ENCODE measurements around the gene SLC29A4.
"Not testable (repeated sequence)": the region's sequence is repeated elsewhere in the genome, so short reads cannot be mapped to it uniquely, and the experiment has no call there.

The SLC29A4 gene

DNA sequence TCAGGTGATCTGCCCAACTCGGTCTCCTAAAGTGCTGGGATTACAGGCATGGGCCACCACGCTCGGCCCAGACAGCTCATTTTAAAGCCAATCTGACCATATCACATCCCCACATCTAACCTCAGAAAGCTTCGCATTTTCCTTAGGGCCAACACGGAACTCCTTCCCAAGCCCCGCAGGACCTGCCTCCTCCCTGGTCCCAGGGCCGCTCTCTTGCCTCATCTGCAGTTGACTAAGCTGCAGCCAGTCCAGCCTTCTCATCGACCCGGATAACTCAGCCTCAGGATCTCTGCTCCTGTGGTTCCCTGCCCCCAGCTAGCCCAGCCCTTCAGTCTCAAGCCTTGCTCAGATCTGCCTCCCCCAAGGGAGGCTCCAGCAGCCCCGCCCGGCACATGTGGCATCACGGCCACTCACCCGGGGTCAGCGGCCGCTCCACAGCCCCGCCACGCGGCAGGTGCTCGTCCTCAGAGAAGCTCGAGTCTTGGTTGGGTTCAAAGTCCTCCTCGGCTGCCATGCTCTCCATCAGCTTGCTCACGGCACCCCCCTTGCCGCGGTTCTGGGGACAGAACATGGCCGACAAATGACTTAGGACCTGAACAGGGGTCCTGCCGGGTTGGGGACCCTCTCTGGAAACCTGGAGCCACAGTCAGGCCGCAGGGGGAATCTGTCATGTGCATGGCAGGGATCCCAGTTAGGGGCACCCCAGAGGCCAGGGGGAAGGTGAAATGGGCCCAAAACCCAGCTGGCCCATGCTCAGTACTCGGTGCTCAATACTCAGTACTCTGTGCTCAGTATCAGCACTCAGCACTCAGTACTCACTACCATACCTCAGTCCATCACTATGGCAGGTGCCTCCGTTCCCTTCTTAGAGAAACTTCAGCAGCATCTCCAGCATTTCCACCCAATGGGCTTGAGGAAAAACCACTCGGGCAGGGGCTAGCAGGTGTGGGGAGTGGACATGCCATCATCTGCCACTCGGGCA is 41.3 kb downstream of the SLC29A4 start:
- not testable (repeated sequence) for DNase-seq (ENCODE audit: low read depth in 2 of 2)

DNA sequence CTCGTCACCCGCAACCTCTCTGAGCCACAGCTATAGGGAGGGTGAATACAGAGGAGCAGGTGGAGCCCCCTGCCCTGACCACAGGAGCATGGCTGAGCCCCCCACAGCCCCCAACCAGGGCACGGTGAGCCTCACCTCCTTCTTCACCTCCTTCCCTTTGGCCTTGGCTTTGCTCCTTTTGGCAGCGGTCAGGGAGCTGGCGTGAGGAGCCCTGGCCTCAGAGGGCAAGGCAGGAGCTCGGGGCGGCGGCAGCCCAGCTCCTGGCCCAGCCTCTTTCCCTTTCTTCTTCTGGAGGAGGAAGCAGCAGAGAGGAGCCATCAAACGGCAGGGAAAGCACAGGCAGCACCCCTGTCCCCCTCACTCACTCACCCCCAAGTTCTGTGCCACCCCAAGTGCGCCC is 42.2 kb downstream of the SLC29A4 start:
- no peak for DNase-seq (ENCODE audit: low read depth in 2 of 2)

DNA sequence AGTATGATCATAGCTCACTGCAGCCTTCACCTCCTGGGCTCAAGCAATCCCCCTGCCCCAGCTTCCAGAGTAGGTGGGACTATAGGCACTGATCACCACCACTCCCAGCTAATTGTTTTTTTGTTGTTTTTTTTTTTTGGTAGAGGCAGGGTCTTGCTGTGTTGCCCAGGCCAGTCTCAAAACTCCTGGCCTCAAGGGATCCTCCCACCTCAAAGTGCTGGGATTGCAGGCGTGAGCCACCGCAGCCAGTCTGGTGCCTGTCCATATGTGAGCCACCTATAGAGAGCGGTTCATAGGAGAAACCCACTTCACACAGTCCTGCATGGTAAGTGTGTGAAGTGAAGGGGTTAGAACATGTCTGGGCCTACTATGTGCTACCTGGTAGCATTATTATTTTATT is 47.5 kb downstream of the SLC29A4 start:
- no peak for DNase-seq (ENCODE audit: low read depth in 2 of 2)

DNA sequence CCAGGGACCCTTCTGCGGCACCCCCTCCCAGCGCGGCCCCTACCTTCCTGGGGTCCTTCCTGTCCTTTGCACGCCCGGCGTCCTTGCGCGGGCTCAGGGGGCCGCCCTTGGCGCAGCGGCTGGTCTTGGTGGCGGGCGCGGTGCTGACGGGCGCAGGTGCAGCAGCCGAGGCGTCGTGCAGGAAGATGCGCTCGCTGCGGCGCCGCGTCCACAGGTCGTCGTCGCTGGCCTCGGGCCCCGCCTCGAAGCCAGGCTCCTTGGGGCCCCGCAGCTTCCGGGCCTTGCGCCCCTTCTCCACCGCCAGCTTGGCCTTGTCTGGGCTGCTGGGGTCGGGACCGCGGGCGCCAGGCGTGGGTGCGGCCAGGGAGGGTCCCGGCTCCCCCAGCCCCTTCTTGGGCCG is 49.8 kb downstream of the SLC29A4 start:
- no peak for DNase-seq (ENCODE audit: low read depth in 2 of 2)

DNA sequence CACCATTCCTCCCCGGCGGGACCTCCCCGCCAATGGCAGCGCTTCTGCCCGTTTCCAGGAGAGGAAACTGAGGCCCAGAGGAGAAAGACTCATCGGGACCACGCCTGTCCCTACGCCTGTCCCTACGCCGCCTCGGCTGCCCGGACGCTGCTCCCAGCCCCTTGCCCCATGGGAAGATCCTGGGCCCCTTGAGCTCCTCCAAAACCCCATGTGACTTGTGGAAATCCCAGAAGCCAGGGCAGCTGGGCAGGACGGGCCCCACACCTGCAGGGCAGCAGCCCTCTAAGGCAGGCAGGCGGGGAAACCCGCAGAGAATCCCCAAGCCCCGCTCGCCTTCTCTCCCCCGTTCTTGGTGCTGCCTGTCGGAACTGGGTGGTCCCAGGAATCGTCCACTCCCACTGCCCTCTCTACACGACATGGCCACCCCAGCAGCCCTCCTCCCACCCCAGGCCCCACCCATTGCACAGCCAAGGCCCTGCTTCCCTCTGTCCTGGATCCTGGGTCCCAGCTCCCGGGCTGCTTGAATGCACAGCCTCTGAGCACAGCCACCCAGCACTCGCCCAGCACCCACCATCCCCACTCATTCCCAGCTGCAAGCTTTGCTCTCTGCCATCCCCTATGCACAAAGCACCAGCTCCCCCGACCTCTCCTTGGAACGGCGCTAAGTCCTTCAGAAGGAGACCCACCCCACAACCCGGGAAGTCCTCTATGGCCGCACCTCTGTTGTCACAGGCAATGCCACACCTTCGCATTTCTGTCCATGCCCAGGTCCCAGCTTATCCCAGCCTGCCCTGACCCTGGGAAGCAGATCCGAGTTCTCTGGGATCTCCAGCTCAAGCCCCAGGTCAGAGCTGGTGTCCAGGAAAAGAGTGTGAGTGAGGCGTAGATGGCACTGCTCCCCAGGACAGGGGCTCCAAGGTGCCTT is 50.6 kb downstream of the SLC29A4 start:
- no peak for DNase-seq (ENCODE audit: low read depth in 2 of 2)

DNA sequence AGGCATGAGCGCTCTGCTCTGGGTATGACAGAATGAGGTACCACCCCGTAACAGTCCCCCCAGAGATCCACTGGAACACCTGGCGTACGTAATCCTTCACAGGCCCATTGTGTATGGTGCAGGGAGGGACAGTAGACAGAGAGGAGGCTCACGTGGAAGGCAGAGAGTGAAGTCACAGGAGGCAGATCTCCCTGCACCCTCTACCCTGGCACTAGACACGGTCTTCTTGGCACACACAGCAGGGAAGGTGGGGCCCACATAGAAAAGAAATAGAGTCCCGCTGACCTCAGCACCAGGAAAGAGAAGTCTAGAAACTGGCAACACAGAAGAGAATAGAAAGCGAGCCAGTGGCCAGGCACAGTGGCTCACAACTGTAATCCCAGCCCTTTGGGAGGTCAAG is 51.9 kb downstream of the SLC29A4 start:
- DNase-seq (ENCODE audit: low read depth in 2 of 2), result no peak

DNA sequence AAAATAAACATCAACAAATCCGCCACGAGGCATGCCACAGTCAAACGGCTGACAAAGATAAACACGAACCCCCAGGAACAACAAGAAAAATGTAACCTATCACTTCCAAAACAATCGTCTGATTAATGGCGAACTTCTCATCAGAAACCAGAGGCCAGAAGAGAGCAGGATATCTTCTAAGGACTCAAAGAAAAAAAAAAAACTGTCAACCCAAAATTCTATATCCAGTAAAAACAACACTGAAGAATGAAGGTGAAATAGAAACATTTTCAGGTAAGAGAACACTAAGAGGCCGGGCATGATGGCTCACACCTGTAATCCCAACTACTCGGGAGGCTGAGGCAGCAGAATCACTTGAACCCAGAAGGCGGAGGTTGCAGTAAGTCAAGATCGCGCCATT is 54.3 kb downstream of the SLC29A4 start:
- no peak for DNase-seq (ENCODE audit: low read depth in 2 of 2)

DNA sequence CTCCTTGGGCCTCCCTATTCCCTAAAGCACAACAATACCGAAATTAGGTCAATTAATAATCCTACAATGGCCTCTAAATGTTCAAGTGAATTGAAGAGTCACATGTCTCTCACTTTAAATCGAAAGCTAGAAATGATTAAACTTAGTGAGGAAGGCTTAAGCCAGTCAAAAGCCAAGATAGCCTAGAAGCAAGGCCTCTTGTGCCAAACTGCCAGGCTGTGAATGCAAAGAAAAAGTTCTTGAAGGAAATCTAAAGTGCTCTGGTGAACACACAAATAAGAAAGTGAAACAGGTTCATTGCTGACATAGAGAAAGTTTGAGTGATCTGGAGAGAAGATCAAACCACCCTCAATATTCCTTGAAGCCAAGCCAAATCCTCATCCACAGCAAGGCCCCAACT is 57.2 kb downstream of the SLC29A4 start:
- no peak for DNase-seq (ENCODE audit: low read depth in 2 of 2)

DNA sequence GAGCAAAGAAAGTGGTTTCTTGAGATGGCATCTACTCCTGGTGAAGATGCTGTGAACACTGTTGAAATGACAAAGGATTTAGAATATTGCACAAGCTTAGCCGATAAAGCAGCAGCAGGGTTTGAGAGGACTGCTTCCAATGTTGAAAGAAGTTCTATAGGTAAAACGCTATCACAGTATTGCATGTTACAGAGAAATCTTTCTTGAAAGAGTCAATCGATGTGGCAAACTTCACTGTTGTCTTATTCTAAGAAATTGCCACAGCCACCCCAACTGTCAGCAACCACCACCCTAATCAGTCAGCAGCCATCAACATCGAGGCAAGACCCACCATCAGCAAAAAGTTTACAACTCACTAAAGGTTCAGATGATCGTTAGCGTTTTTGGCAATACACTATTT is 59.9 kb downstream of the SLC29A4 start:
- no peak for DNase-seq (ENCODE audit: low read depth in 2 of 2)

DNA sequence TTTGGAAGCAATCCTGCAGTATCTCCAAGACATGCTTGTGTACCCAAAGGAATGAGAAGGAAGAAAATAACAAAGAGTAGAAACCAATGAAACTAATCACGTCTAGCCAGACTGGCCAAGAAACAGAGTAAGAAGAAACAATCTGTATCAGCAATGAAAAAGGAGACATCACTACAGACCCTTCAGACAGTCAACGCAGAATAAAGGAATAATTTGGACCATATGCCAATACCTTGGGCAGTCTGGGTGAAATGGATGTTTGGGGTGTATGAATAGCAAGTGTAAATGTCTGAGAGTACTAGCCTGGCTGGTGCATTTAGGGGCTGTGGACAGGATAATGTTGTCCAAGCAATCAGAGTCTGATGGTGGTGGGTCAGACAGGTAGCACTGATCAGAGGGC is 61.1 kb downstream of the SLC29A4 start:
- DNase-seq (ENCODE audit: low read depth in 2 of 2), result no peak

DNA sequence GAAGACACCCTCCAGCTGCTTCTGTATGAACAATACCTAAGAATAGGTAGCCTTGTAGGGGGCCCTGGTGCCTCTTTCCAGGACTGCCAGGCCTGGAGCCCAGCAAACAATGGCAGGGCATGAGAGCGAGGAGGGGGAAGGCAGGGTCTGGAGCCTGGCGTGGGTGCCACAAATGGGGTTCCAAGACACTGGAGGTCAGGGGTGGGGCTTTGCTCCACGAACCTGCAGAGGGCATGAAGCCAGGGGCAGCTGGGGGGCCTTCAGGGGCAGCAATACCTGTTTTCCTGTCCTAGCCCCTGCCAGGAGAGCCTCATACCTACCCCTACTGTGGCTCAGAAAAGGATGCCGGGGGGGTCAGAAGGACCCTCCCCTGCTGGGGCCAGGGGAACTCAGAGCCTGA is 61.6 kb downstream of the SLC29A4 start:
- no peak for DNase-seq (ENCODE audit: low read depth in 2 of 2)

DNA sequence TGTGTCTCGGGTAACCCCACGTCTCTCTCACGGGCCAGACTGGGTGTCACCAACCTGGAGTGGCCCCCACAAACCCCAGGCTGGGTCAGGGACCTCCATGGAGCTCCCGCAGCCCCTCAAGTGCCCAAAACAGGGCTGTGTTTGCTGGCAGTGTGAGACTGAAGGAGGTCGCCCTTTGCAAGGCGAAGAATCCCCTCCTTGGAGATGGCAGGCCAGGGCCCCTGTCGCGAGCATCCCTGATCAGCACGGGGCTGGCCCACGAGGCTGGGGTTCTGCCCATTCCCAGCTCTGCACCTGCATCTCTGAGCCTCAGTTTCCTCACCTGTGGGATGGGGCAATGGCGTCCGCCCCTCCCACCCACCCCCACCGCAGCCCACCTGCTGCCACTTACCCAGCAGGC is 62.4 kb downstream of the SLC29A4 start:
- no peak for DNase-seq (ENCODE audit: low read depth in 2 of 2)

DNA sequence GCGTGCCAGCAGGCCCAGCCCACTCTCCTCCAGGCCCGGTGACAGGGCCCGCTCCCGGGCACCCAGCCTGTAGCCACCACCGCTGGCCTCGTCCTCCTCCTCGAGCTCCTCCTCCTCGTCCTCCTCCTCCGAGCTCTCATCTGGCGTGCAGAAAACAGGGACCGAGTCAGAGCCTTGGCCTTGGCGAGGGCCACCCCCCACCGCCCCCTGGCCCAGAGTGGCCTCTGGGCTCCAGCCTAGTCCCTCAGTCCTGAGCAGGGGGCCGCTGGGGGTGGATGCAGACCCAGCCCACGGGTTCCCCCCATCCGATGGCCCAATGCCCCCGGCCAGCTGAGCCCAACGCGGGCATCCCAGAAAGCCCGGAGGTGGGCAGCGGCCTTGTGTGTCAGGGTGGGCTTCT is 62.9 kb downstream of the SLC29A4 start:
- no peak for DNase-seq (ENCODE audit: low read depth in 2 of 2)

DNA sequence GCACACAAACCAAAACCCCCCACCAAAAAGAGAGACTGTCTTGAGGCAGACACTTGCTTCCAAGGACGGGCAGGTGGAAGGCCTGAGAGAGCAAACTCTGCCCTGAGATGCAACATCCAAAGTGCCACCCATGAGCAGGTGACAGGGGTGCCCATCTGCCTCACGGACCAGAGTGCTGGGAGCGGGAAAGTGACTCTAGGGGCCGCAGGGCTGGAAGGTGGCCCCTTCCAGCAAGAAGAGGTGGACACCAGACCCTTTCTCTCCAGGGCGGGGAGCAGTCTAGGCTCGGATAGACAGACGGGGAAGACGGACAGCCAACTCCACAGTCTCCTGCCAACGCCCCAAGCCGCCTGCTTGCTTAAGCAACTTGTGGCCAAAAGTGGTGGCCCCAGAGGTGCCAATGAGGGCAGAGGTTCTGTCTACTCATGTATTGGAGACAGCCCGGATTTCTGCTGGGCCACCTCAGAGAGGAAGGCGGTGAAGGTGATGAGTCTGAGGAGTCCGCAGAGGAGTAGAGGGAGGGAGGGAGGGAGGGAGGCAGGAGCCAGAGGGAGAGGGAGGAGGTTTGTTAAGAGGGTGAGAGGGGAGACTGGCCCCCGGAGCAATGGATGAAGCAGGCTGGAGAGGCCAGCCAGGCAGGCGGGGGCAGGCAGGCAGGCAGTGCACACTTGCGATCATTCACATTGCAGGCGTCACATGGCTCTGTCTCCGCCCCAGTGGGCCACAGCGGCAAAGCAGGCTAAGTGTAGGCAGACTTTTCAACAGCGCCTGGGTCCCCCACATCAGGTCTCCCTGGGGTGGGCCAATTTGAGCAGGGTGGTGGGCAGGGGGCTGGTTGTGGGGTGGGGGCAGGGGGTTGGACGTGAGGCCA is 65.6 kb downstream of the SLC29A4 start:
- no peak for DNase-seq (ENCODE audit: low read depth in 2 of 2)

DNA sequence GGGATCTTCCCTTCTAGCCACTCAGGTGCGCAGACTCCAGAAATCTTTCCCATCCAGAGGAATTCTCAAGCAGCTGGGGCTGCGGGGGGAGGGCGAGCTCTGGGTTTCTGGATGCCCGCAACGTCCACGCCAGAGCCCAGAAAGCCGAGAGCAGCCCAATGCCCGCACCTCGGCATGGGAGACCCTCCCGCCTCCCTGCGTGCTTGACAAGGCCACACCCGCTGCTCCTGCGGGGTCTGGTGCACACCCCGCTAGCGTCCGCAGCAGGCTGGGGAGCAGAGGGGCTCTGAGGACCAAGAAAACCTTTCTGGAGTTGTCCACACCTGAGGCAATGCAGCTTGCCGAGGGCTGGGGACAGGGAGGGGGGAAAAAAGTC is 66.2 kb downstream of the SLC29A4 start:
- DNase-seq (ENCODE audit: low read depth in 2 of 2), result no peak

DNA sequence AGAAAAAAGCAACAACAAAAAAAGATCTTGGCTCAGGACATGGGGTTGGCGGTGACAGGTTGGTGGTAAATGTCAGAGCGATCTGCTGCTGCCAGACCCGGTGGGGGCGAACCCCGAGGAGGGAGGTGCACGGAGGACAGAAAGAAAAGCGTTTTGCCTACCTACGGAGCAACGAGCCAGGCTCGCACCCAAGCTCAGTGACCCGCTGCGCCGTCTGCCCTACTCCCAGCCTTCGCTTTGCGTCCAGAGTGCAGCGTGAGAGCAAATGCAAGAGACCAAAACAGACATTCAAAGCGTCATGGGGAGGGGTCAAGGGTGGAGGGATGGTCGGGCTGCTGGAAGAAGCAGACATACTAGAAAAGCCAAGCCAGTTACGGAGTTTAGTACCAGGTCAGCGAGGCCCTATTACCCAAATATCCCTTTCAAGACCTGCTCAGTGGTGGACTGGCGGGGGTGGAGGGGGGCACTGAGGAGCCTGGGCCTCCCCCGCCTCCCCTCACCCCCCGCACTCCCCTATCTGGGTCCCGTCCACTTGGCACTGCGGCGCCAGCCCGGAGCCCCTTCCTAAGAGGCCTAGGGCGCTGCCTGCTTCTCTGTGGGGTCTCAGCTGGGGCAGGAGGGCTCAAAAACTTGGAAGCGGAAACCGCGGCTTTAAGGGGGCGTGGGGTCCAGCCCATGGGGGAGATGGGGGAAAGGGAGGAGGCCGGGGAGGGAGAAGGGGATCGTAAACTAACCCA is 66.9 kb downstream of the SLC29A4 start:
- DNase-seq (ENCODE audit: low read depth in 2 of 2), result no peak

DNA sequence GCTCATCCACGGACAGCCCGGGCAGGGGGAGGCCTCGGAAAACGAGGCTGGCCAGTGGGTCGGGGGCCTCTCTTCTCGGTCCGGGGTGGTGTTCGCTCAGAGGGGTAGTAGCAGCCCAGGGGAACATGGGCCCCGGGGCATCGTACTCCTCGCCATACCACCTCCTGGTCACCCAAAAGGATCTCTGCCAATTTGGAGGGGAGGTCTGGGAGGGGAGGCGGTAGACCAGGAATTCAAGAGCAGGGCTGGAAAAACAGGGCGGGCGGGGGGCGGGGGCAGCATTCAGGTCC is 67.4 kb downstream of the SLC29A4 start:
- DNase-seq (ENCODE audit: low read depth in 2 of 2), result no peak

DNA sequence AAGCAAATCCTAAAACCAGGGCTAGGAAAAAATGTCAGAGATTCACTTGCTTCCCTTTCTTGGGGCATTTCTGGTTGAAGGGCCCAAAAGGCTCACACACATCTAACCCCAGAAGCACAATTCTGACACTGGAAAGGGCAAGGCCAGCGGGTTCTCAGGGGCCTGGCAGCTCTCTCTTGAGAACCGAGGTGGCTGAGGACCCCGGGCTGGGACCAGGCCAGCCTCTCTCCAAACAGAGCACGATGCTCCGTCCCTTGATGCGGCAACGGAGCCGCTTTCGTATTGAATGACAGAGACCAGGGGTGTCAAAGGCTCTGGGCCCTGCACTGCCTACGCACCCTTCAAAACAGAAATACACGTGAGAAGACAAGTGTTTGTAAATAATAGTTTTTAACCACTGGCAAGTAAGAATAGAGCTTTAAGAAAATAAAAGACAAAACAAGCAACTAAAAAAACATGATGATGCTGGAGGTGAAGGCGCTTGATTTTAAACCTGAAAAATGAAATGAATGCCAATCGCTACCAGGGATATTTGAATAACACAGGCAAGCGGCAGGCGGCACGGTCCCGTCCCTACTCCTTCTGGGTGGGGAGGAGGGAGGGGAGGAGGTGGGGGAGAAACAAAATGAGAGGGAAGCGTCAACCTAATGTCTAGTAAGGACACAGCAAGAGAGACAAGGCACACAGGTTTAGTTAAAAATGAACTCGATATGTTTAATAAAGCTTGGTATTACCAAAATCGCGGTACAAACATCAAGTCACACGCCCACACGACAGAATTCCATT is 68.0 kb downstream of the SLC29A4 start:
- DNase-seq (ENCODE audit: low read depth in 2 of 2), result no peak

DNA sequence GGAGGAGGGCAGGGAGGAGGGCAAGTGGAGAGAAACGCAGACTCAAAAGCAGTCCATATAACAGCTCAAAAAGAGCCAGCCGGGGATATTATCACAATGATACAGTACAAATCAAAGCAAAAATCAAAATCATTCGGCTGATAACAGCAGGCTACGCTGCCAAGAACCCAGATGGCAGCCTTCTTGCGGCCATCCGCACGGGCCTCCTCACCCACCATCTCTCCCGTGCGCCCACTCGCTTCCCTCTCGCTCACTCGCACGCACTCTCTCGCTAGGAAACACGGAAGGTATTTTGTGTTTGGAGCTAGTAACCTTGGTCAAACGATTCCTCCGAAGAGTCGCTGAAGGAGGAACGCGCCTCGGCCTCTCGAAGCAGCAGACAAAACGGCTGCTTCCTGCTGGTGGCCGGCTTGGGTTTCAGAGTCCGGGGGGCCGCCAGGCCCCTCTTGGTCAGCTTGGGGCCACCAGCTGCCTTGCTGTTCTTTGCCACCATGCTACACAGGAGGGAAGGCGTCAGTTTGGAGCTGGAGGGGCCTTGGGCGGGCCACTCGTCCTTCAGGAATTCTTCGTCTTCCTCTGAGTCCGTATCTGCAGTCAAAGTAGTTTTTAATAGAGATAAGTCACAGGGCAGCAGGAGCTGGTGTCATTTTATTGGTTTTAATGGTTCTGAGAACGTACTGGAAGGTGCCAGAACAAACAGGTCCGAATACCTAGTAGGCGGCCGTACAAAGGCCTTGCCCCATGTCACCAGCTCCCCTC is 68.9 kb downstream of the SLC29A4 start:
- DNase-seq (ENCODE audit: low read depth in 2 of 2), result no peak

Data from stimulated activated CD8-positive, alpha-beta memory T cell treated with anti-CD3 and anti-CD28 coated beads, Interleukin-7, amount 100 ng/mL, for 1 hour (primary cell).